ENCODE measurements around the gene TPM1. TPM values are rescaled to one million over a fixed set of nuclear protein-coding genes. Genes with fewer than 3 reads are reported as not detected.

The TPM1 gene
- total RNA-seq, 1 donor: 2,551 TPM

- DNase-seq (ENCODE audit: low read depth): peak; percentile 14
Observed at GRCh38 chr15:63059573-63060216, 17.1 kb downstream of the TPM1 start.

GRCh38 chr15:63060699-63061098 lies 18.2 kb downstream of the TPM1 start:
- no peak overlapping the region for H3K4me3 ChIP-seq (ENCODE audit: low read depth, low read length)
- TF ChIP-seq CTCF (IDR thresholded peaks at IDR 0.05; ENCODE audit: insufficient read depth, low read depth, low read length): no peak
- DNase-seq (ENCODE audit: low read depth): no peak

More at GRCh38 chr15:63059573-63060216, 17.1 kb downstream of the TPM1 start:
- no peak overlapping the region for H3K4me3 ChIP-seq (ENCODE audit: low read depth, low read length)
- no peak for TF ChIP-seq CTCF (IDR thresholded peaks at IDR 0.05; ENCODE audit: insufficient read depth, low read depth, low read length)

GRCh38 chr15:63061975-63062374 lies 19.4 kb downstream of the TPM1 start:
- TF ChIP-seq CTCF (IDR thresholded peaks at IDR 0.05; ENCODE audit: insufficient read depth, low read depth, low read length): no peak
- DNase-seq (ENCODE audit: low read depth): no peak
- H3K4me3 ChIP-seq (ENCODE audit: low read depth, low read length): no peak overlapping the region

- peak; percentile 17 for DNase-seq (ENCODE audit: low read depth)
- H3K4me3 ChIP-seq (ENCODE audit: low read depth, low read length): no peak overlapping the region
- no peak for TF ChIP-seq CTCF (IDR thresholded peaks at IDR 0.05; ENCODE audit: insufficient read depth, low read depth, low read length)
Observed at GRCh38 chr15:63063164-63063756, 20.7 kb downstream of the TPM1 start.

- no peak overlapping the region for H3K4me3 ChIP-seq (ENCODE audit: low read depth, low read length)
- DNase-seq (ENCODE audit: low read depth): no peak
- TF ChIP-seq CTCF (IDR thresholded peaks at IDR 0.05; ENCODE audit: insufficient read depth, low read depth, low read length): no peak
Observed at GRCh38 chr15:63063877-63064409, 21.4 kb downstream of the TPM1 start.

GRCh38 chr15:63065262-63066221 lies 23.0 kb downstream of the TPM1 start:
- TF ChIP-seq CTCF (IDR thresholded peaks at IDR 0.05; ENCODE audit: insufficient read depth, low read depth, low read length): no peak
- DNase-seq (ENCODE audit: low read depth): peak; percentile 36
- no peak overlapping the region for H3K4me3 ChIP-seq (ENCODE audit: low read depth, low read length)

All from fibroblast of villous mesenchyme (primary cell).